Measurements from ENCODE around the gene PIM2.

PIM2 gene

DNA sequence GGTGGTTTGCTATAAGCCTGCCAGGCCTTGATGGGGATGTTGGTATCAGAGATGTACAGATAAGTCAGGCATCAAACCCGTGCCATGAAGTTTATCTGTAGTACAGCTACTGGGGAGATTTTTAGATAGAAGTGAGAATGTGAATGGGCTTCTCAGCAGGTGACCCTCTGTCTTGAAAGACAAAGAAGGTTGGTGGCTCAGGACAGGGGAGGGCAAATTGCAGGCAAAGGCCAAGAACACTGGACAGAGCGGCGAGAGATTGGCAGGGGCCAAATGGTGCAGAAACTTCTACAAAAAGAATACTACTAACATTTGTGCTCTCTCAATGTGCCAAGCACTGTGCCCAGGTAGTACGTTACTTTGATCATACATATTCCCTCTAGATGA lies 1.9 kb upstream of the PIM2 start:
- TF ChIP-seq, protein P1, sequence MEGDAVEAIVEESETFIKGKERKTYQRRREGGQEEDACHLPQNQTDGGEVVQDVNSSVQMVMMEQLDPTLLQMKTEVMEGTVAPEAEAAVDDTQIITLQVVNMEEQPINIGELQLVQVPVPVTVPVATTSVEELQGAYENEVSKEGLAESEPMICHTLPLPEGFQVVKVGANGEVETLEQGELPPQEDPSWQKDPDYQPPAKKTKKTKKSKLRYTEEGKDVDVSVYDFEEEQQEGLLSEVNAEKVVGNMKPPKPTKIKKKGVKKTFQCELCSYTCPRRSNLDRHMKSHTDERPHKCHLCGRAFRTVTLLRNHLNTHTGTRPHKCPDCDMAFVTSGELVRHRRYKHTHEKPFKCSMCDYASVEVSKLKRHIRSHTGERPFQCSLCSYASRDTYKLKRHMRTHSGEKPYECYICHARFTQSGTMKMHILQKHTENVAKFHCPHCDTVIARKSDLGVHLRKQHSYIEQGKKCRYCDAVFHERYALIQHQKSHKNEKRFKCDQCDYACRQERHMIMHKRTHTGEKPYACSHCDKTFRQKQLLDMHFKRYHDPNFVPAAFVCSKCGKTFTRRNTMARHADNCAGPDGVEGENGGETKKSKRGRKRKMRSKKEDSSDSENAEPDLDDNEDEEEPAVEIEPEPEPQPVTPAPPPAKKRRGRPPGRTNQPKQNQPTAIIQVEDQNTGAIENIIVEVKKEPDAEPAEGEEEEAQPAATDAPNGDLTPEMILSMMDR (IDR thresholded peaks at IDR 0.05; ENCODE audit: low read length, missing control alignments): no peak
- no peak overlapping the region for H3K4me3 ChIP-seq (replicated peaks; ENCODE audit: low read depth, low read length)
- no peak for DNase-seq (ENCODE audit: low read depth)

DNA sequence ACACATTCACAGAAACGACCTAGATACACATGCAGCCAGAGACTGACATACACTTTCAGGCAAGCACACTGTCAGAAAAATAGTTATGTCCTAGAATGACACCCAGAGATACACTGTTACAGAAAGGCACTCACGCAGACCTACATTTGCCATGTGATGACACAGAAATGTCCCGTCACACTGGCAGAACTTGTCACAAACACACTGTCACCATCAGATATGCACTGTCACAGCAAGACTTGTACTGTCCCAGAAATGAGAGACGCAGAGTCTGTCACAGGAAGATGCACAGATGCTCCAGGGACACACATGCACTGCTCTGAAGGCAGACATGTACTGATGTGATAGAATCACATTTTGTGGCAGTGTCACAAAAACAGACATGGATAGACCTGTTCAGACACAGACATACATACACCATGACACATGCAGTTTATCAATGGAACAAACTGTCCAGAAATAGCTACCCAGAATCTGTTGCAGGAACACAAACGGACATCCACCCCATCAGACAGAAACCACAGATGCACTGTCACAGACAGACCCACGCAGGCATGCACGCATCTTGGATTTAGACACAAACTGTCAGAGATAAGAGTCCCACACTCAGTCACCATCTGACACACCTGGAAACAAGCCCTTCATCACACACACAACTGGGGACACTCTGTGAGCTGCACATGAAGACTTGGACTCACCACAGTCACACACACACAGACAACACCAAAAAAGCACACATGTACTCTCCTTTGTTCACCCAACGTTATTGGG lies 1.3 kb upstream of the PIM2 start:
- no peak overlapping the region for H3K4me3 ChIP-seq (replicated peaks; ENCODE audit: low read depth, low read length)
- DNase-seq (ENCODE audit: low read depth): no peak

DNA sequence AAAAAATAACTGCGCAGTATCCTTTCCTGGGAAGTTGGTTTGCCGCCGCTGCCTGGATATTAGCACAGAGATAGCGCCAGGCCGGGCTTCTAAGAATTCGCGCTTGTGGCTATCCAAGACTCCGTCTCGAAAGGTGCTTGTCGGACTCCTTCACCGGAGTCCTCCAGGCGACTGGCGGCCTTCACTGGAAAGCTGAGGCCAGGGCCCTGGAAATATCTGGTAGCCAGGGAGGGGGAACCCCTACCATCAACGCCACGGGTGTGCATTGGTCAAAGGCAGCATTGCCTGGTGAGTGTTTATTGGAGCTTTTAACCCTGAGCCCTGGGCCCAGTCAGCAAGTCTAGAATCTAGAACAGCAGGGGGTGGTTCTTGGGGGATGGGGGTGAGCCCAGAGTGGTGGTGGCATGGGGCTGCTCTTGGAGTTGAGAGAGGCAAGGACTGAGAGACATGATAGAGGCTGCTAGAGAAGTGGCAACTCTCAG lies 577 bp upstream of the PIM2 start:
- peak overlapping the region; percentile 60 for H3K4me3 ChIP-seq (replicated peaks; ENCODE audit: low read depth, low read length)
- no peak for DNase-seq (ENCODE audit: low read depth)

More for the DNA sequence above, 1.3 kb upstream of the PIM2 start:
- TF ChIP-seq, protein P1 (IDR thresholded peaks at IDR 0.05; ENCODE audit: low read length, missing control alignments): no peak

DNA sequence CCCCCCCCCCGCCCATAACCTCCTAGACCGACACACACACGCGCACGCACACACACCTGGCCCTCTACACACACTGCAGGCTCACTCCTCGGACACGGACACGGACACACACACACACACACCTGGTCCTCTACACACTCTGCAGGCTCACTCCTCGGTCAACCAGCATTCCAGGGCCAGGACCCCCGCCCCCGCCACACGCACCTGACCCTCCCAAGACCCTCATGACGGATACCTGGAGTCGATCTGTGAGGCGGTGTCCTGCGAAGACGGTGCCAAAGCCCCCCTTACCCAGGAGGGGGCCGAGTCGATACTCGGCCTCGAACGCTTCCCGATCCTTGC lies 552 bp downstream of the PIM2 start:
- DNase-seq (ENCODE audit: low read depth): no peak
- TF ChIP-seq, protein P1 (IDR thresholded peaks at IDR 0.05; ENCODE audit: low read length, missing control alignments): no peak
- peak overlapping the region; percentile 60 for H3K4me3 ChIP-seq (replicated peaks; ENCODE audit: low read depth, low read length)

More for the DNA sequence above, 577 bp upstream of the PIM2 start:
- TF ChIP-seq, protein P1 (IDR thresholded peaks at IDR 0.05; ENCODE audit: low read length, missing control alignments): no peak

DNA sequence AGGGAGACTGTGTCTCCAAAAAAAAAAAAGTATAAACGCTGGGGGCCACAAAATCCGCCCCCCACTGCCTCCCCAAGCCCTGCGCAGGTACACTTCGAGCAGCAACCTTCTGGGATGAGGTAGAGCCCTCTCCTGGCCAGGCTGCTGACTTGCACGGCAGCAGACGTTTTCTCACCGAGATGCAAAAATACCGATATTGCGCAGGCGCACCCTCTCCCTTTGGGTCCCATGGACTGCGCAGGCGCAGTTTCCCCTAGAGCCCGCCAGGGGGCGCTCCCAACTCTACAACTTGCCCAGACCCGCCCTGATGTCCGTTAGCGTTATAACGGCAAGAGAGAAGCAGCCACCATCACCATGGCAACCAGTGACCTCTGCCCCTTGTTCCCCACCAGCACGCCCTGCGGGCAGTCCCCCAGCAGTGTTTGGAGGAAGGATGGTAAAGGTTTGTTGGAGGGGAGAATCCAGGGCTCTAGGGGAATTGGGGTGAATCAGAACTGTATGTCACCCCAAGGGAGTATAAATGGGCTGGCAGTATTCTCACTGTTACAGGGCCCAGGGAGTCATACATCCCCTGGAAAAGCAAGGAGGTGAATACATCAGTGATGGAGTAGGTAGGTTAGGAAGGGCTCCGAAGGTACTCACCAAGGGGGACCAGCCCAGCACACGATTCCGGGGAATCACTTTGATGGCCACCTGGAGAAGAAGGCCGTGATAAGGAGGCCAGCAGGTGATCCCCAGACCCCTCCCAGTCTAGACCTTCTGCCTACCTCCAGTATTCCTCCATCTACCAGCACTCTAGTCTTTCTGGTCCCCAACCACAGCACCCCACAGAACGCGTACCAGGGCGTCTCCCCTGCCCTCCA lies 1.5 kb downstream of the PIM2 start:
- TF ChIP-seq, protein P1 (IDR thresholded peaks at IDR 0.05; ENCODE audit: low read length, missing control alignments): peak; percentile 82
- peak overlapping the region; percentile 60 for H3K4me3 ChIP-seq (replicated peaks; ENCODE audit: low read depth, low read length)
- DNase-seq (ENCODE audit: low read depth): peak; percentile 90

DNA sequence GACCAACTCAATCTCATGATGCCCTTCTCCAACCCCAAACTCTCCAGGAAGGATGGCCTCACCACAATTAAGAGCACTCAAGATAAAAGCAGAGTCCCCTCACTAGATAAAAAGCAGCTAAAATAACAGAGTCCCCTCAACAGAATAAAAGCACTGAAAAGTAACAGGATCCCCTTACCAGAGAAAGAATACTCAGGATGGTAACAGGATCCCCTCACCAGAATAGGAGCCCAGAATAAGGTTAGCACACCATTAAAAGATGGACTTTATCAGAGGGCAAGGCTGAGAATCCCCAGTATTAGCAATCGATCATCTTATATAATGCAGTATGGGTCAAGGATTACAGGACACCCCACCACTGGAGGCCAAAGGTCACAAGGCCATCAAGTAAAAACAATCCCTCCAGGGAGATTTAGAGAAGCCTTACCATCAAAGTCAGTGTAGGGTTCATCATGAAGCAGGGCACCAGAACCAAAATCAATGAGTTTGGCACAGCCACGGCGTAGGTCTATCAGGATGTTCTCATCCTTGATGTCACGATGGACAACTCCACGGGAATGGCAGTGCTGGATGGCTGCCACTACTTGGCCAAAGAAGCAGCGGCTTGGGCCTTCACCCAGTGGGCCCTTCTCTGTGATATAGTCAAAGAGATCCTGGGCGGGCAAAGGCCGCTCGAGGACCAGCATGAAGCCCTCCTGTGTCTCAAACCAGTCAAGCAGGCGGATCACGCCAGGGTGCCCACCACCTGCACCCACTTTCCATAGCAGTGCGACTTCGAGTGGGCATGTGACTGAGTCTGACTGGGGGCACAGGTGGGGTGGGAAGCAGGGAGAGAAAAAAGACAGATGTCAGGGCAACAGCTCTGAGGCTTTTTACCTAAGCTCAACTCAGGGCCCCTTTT lies 4.0 kb downstream of the PIM2 start:
- no peak overlapping the region for H3K4me3 ChIP-seq (replicated peaks; ENCODE audit: low read depth, low read length)
- TF ChIP-seq, protein P1 (IDR thresholded peaks at IDR 0.05; ENCODE audit: low read length, missing control alignments): no peak
- no peak for DNase-seq (ENCODE audit: low read depth)
